KOPT-K1 (cell line): ENCODE results near the gene UST.
A peak's percentile ranks its signal among the peaks of the same experiment; 100 is the strongest.

ENCODE experiments used
- H3K27ac ChIP-seq: fragments of 200-600 bp; sonication (generic); 2 replicates; pipeline ENCODE4 v1.5.1; 2016; ENCODE audit warnings: antibody characterized with exemption, mild to moderate bottlenecking, low read depth, low read length; ENCODE audit not compliant: poor library complexity, severe bottlenecking
- H3K36me3 ChIP-seq: fragments of 200-600 bp; sonication (generic); 2 replicates; pipeline ENCODE4 v1.5.1; 2017; ENCODE audit warnings: antibody characterized with exemption, mild to moderate bottlenecking, low read length, moderate library complexity; ENCODE audit not compliant: insufficient read depth
- H3K9me3 ChIP-seq: fragments of 200-600 bp; sonication (generic); 2 replicates; pipeline ENCODE4 v1.5.1; 2017; ENCODE audit warnings: antibody characterized with exemption, low read length, mild to moderate bottlenecking; ENCODE audit not compliant: insufficient read depth, poor library complexity, severe bottlenecking

Gene UST

GRCh38 chr6:149065658-149066556 is 319.1 kb downstream of the UST start:
- peak overlapping the region; percentile 92 for H3K27ac ChIP-seq

GRCh38 chr6:149071997-149072396 is 325.2 kb downstream of the UST start:
- peaks cover 5% of the 10 kb centered on the region for H3K9me3 ChIP-seq
- H3K27ac ChIP-seq: no peak overlapping the region
- H3K36me3 ChIP-seq: no peaks in the 10 kb centered on the region

More at GRCh38 chr6:149065658-149066556, 319.1 kb downstream of the UST start:
- Histone ChIP-seq H3K9me3 (no peaks in the 10 kb centered on the region), H3K36me3 (no peaks in the 10 kb centered on the region)

- H3K9me3 ChIP-seq: peaks cover 5% of the 10 kb centered on the region
- no peak overlapping the region for H3K27ac ChIP-seq
- no peaks in the 10 kb centered on the region for H3K36me3 ChIP-seq
Observed at GRCh38 chr6:149074832-149075258, 328.0 kb downstream of the UST start.

DNA sequence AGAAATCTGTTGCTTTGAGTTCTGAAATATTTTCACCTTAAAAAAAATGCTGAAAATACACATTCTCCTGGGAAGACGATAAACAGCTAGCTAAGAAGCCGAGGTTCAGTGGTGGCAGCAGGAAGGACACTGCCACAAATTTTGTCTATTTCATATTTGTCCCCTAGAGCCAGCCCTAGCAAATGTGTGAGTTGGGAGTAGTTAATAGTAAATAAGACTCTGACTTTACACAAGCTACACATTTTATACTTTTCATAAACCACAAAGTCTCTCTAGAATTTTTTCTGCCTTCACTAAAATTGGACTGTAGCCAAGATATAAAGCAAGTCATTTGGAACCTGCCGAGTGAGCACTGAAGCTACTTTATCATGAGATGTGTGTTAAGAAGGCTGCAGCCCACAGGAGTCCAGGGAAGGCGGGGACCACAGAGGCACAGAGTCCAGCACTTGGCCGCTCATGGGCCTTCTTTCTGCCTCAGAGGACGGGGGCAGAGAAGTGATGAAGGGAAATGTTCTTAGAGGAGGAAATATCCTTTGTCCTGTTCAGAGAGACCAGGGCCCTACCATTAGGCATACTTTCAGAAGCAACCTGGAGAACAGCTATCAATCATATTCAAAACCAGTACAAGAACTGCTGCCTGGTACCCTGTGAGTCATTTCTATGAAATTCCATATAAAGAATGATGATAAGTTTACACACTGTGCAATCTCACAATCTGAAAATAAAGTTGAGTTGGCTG is 329.0 kb downstream of the UST start:
- peaks cover 5% of the 10 kb centered on the region for H3K9me3 ChIP-seq
- no peak overlapping the region for H3K27ac ChIP-seq
- H3K36me3 ChIP-seq: no peaks in the 10 kb centered on the region

DNA sequence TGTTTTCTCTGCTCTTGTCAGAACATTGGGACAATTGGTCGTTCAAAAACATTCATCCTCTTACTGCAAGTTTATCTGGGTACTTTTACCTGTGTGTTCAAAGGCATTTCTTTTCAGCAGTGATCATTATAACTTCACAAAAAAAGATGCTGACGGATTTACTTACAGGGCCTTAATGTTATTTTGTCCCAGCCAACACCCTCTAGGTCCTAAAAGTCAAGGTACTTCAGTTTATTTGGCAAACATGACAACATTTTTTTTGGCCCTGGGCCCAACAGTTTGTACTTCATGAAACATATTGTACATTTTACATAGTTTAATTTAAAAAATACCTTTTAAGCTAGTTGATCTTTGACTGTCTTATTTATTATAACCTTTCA is 329.5 kb downstream of the UST start:
- Histone ChIP-seq H3K27ac (no peak overlapping the region), H3K9me3 (peaks cover 5% of the 10 kb centered on the region), H3K36me3 (no peaks in the 10 kb centered on the region)

DNA sequence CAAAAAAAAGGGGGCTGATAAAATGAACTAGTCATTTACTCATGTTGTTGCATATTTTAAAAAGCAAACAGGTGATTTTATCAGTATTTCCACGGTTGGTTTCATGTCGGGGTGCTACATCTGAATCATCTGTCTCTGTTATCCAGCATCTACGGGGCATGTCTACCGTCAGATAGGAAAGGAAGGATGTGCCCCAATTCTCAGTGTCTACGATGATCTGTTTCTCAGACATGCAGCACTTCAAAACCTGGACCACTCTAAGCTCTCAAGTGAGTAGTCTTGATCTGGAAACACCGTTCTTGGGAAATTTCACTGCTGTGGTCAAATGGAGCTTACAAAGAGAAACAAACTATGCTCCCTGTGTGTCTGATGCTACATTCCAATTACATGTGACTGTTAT is 330.4 kb downstream of the UST start:
- H3K9me3 ChIP-seq: no peaks in the 10 kb centered on the region
- H3K27ac ChIP-seq: no peak overlapping the region
- no peaks in the 10 kb centered on the region for H3K36me3 ChIP-seq

DNA sequence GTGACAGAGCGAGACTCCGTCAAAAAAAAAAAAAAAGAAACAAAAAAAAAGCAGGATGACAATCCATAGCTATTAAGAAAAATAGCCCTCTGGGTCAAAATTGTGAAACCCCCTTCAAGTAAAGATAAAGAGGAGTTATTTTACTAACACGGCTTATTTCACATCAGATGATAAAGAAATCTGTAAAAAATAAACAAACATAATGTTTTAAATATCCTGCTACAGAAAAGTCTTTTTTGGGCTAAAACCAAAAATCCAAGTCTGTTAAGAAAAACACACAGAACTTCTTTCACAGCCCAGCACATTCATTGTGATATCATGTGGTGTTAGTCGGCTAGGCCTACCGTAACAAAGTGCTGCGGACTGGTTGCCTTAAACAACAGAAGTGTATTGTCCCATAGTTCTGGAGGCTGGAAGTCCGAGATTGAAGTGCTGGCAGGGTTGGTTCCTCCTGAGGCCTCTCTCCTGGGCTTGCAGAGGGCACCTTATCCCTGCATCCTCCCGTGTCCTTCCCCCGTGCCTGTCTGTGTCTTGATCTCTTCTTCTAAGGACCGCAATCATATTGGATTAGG is 331.5 kb downstream of the UST start:
- no peaks in the 10 kb centered on the region for H3K9me3 ChIP-seq
- no peaks in the 10 kb centered on the region for H3K36me3 ChIP-seq

DNA sequence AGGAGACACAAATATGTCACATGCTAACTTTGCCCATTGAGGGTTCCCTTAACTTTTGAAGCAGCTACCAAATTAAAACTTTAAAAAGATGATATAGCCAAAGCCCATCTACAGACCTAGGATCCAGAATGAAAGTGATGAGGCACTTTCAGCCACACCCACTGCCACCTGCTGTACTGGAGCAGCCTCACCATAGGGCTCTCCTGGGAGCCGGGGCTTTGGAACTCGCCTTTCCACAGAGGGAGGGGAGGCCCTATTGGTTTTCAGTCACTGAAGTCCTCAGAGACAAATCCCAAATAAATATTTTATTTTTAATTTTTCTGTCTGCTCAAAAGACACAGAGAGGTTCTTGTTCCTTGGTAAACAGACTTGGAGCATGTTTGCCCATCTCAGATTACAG is 332.6 kb downstream of the UST start:
- Histone ChIP-seq H3K9me3 (no peaks in the 10 kb centered on the region), H3K27ac (no peak overlapping the region), H3K36me3 (no peaks in the 10 kb centered on the region)

More for the DNA sequence above, 331.5 kb downstream of the UST start:
- H3K27ac ChIP-seq: no peak overlapping the region

DNA sequence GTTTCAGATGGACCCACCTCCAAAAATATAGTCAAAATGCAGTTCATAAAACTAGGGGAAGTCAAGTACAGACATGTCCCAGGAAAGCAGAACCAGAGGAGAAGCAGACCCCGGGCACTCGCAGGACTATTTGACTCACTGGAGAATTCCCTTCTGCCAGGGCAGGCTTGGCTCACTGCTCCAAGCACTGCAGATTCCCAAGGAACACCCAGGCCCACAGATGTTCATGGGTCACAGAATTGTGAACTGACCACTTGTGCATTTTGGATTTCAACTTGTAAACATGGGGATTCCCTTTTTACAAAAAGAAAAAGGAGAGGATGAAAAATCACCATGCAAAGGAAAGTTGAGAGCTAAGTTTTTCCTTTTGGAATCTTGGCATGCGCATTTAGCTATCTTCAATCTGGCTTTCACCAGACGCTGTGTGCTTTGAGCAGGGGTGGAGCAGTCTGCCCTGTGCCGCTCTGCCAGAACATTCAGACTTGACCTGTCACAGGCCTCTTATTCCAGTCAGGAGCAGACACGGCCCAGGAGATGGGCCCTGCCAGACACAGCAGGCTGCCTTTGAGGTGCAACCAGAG is 333.2 kb downstream of the UST start:
- Histone ChIP-seq H3K9me3 (no peaks in the 10 kb centered on the region), H3K27ac (no peak overlapping the region), H3K36me3 (no peaks in the 10 kb centered on the region)

- Histone ChIP-seq H3K9me3 (no peaks in the 10 kb centered on the region), H3K27ac (no peak overlapping the region), H3K36me3 (no peaks in the 10 kb centered on the region)
Observed at GRCh38 chr6:149080511-149080910, 333.7 kb downstream of the UST start.

DNA sequence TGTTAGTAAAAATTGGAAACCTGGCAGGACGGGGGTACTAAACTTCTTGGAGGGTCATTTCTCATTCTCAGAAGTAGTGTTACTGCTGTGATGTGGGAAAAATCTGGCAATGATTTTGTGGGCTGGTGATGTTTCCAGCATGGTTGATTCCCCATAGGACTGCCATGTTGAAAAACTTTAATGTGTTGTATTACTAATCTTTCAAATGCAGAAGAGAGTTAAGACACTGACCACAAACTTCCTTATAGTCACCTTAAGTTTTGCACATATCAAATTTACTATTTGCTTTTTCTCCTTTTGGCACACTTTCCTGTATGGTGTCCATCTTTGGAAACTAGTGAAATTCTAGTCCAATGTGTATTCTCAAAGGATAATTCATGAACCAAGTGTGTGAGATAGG is 334.5 kb downstream of the UST start:
- no peaks in the 10 kb centered on the region for H3K9me3 ChIP-seq
- no peak overlapping the region for H3K27ac ChIP-seq
- no peaks in the 10 kb centered on the region for H3K36me3 ChIP-seq

- Histone ChIP-seq H3K9me3 (no peaks in the 10 kb centered on the region), H3K36me3 (no peaks in the 10 kb centered on the region), H3K27ac (no peak overlapping the region)
Observed at GRCh38 chr6:149082320-149082719, 335.5 kb downstream of the UST start.

GRCh38 chr6:149084026-149084425 is 337.2 kb downstream of the UST start:
- Histone ChIP-seq H3K27ac (no peak overlapping the region), H3K9me3 (no peaks in the 10 kb centered on the region), H3K36me3 (no peaks in the 10 kb centered on the region)

DNA sequence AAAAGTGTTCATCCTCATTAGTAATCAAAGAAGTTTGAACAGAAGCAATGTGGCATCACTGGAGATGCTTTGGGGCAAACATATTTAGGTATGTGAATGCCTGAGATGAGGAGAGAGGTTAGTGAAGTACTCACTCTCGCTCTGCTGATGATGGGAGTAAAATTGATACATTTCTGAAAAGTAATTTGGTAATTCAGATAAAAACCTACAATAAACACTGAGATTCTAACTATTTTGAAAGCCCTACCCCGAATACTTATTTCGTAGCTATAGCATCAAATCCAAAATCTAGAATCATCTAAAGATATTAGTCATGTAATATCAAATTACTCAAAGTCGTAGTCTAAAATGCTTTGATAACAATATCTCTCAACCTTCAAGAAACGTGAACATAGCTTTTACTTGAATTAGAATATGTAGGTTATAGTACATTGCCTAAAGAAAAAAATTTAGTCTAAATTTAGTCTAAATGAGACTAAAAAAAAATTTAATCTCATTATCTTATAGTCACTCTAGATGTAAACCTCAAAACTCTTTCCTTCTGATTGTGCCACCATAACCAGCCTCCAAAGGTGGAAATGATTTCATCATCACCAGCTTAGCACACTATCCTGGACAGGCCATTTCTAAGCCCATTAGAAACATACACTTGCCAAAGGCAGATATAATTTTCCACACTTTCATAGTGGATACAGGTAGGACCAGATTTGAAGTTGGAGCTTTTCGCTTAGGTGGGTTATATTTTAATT is 338.2 kb downstream of the UST start:
- Histone ChIP-seq H3K9me3 (no peaks in the 10 kb centered on the region), H3K27ac (no peak overlapping the region), H3K36me3 (no peaks in the 10 kb centered on the region)
